Heart right ventricle (tissue), 16 donors: ENCODE data around the gene CSAD. TPM values are rescaled to one million over a fixed set of nuclear protein-coding genes. Genes with fewer than 3 reads are reported as not detected.

Experiments used
- ATAC-seq, 8 donors: fragments of 200-7000 bp; cut with Tn5 transposase; one replicate each; pipeline ENCODE4 v1.9.1; 2020; ENCODE audit warnings: mild to moderate bottlenecking in 8 of 8, moderate library complexity in 8 of 8, moderate number of reproducible peaks in 1 of 8
- DNase-seq, 2 donors: peaks; one replicate each; pipeline ENCODE4 v3.0.0-alpha.2; 2020
- H3K27ac ChIP-seq, 10 donors: fragments of 200-600 bp; sonication (generic) in 2 of 10; one replicate each; pipeline versions ENCODE4 v1.5.0 to v1.8.0; 2020 to 2022; ENCODE audit warnings: mild to moderate bottlenecking in 3 of 10
- H3K27me3 ChIP-seq, 7 donors: fragments of 200-600 bp; one replicate each; pipeline ENCODE4 v1.8.0; 2021 to 2022; ENCODE audit warnings: mild to moderate bottlenecking in 2 of 7
- H3K36me3 ChIP-seq, 9 donors: fragments of 200-600 bp; sonication (generic) in 1 of 9; one replicate each; pipeline versions ENCODE4 v1.5.0 to v1.8.0; 2020 to 2022; ENCODE audit warnings: mild to moderate bottlenecking in 2 of 9
- H3K4me1 ChIP-seq, 9 donors: fragments of 200-600 bp; sonication (generic) in 1 of 9; one replicate each; pipeline versions ENCODE4 v1.5.0 to v1.8.0; 2020 to 2022; ENCODE audit warnings: mild to moderate bottlenecking in 4 of 9
- H3K4me3 ChIP-seq, 10 donors: fragments of 200-600 bp; sonication (generic) in 2 of 10; one replicate each; pipeline versions ENCODE4 v1.5.0 to v1.8.0; 2020 to 2022; ENCODE audit warnings: mild to moderate bottlenecking in 7 of 10, moderate library complexity in 2 of 10
- H3K9me3 ChIP-seq, 11 donors: fragments of 200-600 bp in 10 of 11; sonication (generic) in 2 of 11; one replicate each; pipeline versions ENCODE4 v1.5.0 to v1.8.0; 2013 to 2022; ENCODE audit warnings: mild to moderate bottlenecking in 2 of 11, control low read depth in 1 of 11, moderate library complexity in 1 of 11
- CTCF ChIP-seq, 9 donors: fragments of 200-600 bp; sonication (generic) in 2 of 9; IDR thresholded peaks; one replicate each; pipeline versions ENCODE4 v1.5.0 to v1.8.0; 2021 to 2022; ENCODE audit warnings: antibody characterized with exemption in 9 of 9, mild to moderate bottlenecking in 5 of 9, moderate library complexity in 1 of 9
- WGBS, 2 donors: extraction: QIAGEN DNeasy Blood & Tissue Kit; methylation state at CpG; one replicate each; pipeline ENCODE4 v1.1.7; 2013; ENCODE audit warnings: inconsistent platforms in 1 of 2; 5-methylcytosine and 5-hydroxymethylcytosine counted together
- intact Hi-C, 10 donors: fragments of 100-400 bp; cut with DNase I; formaldehyde crosslinking; loops; one replicate each; pipeline versions ENCODE4 v1.11.1 to v1.14.2; 2022
- polyA plus RNA-seq, 2 donors: library from polyadenylated mRNA; stranded (reverse); fragments of 200-250 nt; gene quantifications; one replicate each; pipeline ENCODE4 v1.2.3, GENCODE V29; 2013
- total RNA-seq, 10 donors: library from RNA; stranded (reverse); fragmentation: NEBNext Ultra II Directional in 3 of 10; extraction: Animal tissue kit (Norgen Biotek cat#: 25700) in 3 of 10; gene quantifications; one replicate each; pipeline versions ENCODE4 v1.2.1 to v1.2.4, GENCODE V29; 2021 to 2023
- donor health status: Arrhythmogenic right ventricular cardiomyopathy.
- donor health status: ischemic (EF 13 %, LVEDD 7.1; RV severe dilation, severe dysfunction).
- donor health status: healthy with polysubstance abuse.
- donor health status: DM: no; HTN: yes; CAD: no.
- donor health status: DM: no; HTN: no; CAD: no.
- donor health status: ischemic (EF 25% LVEDD 6.9; RV normal size, moderate dysfunction).
- donor health status: ischemic (EF 25% LVEDD 5.7; RV mildly dilated, moderate dysfunction).
- donor health status: healthy.
- donor health status: DM: yes; HTN: yes; CAD: no.
- donor health status: Ischemic cardiomyopathy.
- donor health status: ischemic (EF 35%, LVEDD 5.7; RV mildly dilated, moderate dysfunction).
- donor health status: nonischemic (EF 11% LVEDD 7.7; RV severe dilation, severe dysfunction).
- donor health status: DM: yes; HTN: yes; CAD: no.
- donor health status: PGD.
- donor health status: ischemic (EF 29% LVEDD 5.4; RV normal size, mild dysfunction).
- donor health status: nonischemic (EF 23%, LVEDD 6.1; RV moderate dilation, normal function).

CSAD gene
- total and polyA plus RNA-seq, 12 donors: 8.0 to 76.4 (median 9.5) TPM

GRCh38 chr12:53200107-53200457, 19.4 kb upstream of the CSAD start:
- Histone ChIP-seq H3K36me3 (peaks cover 0 to 12% (median 0%) of the 10 kb centered on the region in 9 donors), H3K9me3 (no peaks in the 10 kb centered on the region), H3K4me1 (peaks cover 0 to 50% (median 8%) of the 10 kb centered on the region in 9 donors), H3K4me3 (no peak overlapping the region), H3K27me3 (no peaks in the 10 kb centered on the region), H3K27ac (no peak overlapping the region)
- DNase-seq (no peak), ATAC-seq (no peak)
- TF ChIP-seq CTCF (IDR thresholded peaks at IDR 0.05): no peak
- intact Hi-C loops: no loop called here
- 84 to 89% methylated on average over 2 of the region's 2 CpGs for WGBS, 2 donors

- intact Hi-C loops: loop anchor here in 7 of 10 donors (2.0 to 10.0 kb wide), 5 partner anchors 37 to 135 kb away; no protein-coding TSS in a partner anchor
- Histone ChIP-seq H3K4me1 (peaks cover 0 to 46% (median 8%) of the 10 kb centered on the region in 9 donors), H3K27me3 (no peaks in the 10 kb centered on the region), H3K27ac (no peak overlapping the region), H3K4me3 (no peak overlapping the region), H3K36me3 (peaks cover 0 to 12% (median 0%) of the 10 kb centered on the region in 9 donors), H3K9me3 (no peaks in the 10 kb centered on the region)
- TF ChIP-seq CTCF (IDR thresholded peaks at IDR 0.05): no peak
- DNase-seq (no peak), ATAC-seq (no peak)
- 92 to 95% methylated on average over 3 of the region's 3 CpGs for WGBS, 2 donors
Measured at GRCh38 chr12:53199700-53200099, 19.0 kb upstream of the CSAD start.

GRCh38 chr12:53198486-53199110, 17.9 kb upstream of the CSAD start:
- peaks cover 0 to 39% (median 8%) of the 10 kb centered on the region in 9 donors for H3K4me1 ChIP-seq
- H3K27ac ChIP-seq: peak overlapping the region in 1 of 10 donors; percentile 50
- H3K36me3 ChIP-seq: peaks cover 0 to 13% (median 0%) of the 10 kb centered on the region in 9 donors
- TF ChIP-seq CTCF (IDR thresholded peaks at IDR 0.05): no peak
- intact Hi-C loops: loop anchor here in 7 of 10 donors (2.0 to 10.0 kb wide), 5 partner anchors 36 to 134 kb away; no protein-coding TSS in a partner anchor
- H3K9me3 ChIP-seq: no peaks in the 10 kb centered on the region
- H3K4me3 ChIP-seq: no peak overlapping the region
- 90% methylated on average over 5 of the region's 5 CpGs for WGBS, 2 donors
- no peak for DNase-seq
- no peak for ATAC-seq
- H3K27me3 ChIP-seq: no peaks in the 10 kb centered on the region

GRCh38 chr12:53197011-53197640, 16.4 kb upstream of the CSAD start:
- no peaks in the 10 kb centered on the region for H3K27me3 ChIP-seq
- ATAC-seq (peak in 3 of 8 donors; percentile 4 to 10 (median 7)), DNase-seq (no peak)
- peak overlapping the region in 7 of 10 donors; percentile 21 to 40 (median 36) for H3K4me3 ChIP-seq
- H3K9me3 ChIP-seq: no peaks in the 10 kb centered on the region
- H3K36me3 ChIP-seq: peaks cover 0 to 25% (median 0%) of the 10 kb centered on the region in 9 donors
- intact Hi-C loops: loop anchor here in 9 of 10 donors (1.0 to 10.0 kb wide), 6 partner anchors 35 to 132 kb away; no protein-coding TSS in a partner anchor
- H3K4me1 ChIP-seq: peaks cover 0 to 39% (median 8%) of the 10 kb centered on the region in 9 donors
- 69 to 74% methylated on average over 19 of the region's 19 CpGs for WGBS, 2 donors
- peak overlapping the region in 1 of 10 donors; percentile 40 for H3K27ac ChIP-seq
- no peak for TF ChIP-seq CTCF (IDR thresholded peaks at IDR 0.05)
